HG03108 (cell line): Measurements from ENCODE around the gene POLA1.
"Not testable (repeated sequence)": the region's sequence is repeated elsewhere in the genome, so short reads cannot be mapped to it uniquely, and the experiment has no call there.

Experiments
- ATAC-seq: cut with Tn5 transposase; IDR thresholded peaks from one replicate; pipeline ENCODE4 v1.9.1; 2021; ENCODE audit warnings: moderate library complexity; ENCODE audit not compliant: unreplicated experiment

POLA1 gene

GRCh38 chrX:24789047-24789446, 95.3 kb downstream of the POLA1 start:
- no peak for ATAC-seq

- ATAC-seq: no peak
Measured at GRCh38 chrX:24790166-24790565, 96.4 kb downstream of the POLA1 start.

DNA sequence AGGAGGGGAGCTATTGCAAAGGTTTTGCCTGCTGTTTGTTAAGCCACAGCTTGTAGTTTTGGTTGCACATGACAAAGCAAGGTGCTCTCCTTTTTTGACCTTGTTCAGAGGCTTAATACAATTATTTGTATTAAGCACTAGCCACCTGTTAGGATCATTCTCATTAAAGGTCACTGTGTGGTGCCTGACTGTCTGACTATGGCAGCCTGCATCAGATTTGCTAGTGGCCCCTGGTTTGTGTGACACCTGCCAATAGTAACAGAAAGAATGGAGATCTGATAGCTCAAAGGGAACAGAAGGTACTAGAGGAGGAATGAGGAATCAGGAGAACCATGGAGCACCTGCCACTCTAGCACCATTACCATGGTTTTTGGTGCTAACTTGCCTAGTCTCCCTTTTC, 102.5 kb downstream of the POLA1 start:
- no peak for ATAC-seq

DNA sequence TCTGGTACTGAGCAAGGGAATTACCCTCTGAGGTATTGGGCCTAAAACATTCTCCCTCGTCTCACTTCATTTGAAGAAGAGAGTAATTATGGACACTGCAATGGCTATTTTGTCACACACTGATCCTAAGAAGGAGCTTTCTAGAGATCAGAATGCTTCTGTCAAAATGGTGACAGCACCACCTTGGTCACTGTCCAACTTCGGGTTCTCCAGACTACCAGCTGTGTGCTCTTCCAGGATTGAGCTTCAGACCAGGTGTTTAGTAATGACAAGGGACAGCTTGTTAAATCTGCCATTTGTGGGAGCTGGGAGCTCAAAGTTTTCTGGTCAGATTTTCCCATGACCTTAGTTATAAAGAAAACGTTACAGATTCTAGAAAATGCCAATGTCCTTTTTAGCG, 105.4 kb downstream of the POLA1 start:
- ATAC-seq: no peak

GRCh38 chrX:24799565-24799964, 105.8 kb downstream of the POLA1 start:
- no peak for ATAC-seq

DNA sequence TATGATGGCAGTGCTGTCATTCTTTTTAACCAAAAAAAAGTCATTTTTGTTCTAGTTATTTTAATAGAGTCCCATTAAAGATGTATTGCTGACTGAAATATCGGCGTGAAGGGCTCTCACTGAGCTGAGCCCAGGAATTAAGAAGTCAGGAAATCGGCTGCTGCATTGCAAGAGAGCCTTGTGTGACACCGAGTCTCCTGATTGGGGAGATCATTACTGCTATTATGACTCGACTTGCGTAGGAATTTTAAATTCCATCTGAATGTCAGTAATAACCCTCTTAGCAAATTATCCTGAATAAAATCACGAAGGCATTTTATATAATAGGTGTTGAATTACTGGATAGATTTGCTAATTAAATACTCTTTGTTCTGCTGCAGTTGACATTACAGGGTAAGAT, 111.5 kb downstream of the POLA1 start:
- no peak for ATAC-seq

GRCh38 chrX:24819807-24820206, 126.1 kb downstream of the POLA1 start:
- ATAC-seq: not testable (repeated sequence)

DNA sequence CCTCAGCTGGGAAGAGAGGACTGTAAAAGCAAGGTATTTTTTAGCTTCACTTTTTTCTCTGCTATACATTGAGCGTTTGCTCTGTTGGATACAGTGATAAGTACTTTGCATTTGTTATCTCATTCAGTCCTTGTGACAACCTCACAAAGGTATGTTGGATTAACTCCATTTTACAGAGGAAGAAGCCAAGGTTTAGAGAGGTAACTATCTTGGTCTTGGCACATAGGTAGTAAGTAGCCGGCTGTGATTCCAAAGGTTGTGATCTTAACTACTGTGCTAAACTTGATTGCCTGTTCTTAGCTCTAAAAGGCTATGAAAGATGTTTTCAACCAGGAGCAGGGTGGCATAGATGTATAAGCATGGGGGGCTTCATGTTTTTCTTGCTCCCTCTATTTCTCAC, 134.4 kb downstream of the POLA1 start:
- no peak for ATAC-seq

DNA sequence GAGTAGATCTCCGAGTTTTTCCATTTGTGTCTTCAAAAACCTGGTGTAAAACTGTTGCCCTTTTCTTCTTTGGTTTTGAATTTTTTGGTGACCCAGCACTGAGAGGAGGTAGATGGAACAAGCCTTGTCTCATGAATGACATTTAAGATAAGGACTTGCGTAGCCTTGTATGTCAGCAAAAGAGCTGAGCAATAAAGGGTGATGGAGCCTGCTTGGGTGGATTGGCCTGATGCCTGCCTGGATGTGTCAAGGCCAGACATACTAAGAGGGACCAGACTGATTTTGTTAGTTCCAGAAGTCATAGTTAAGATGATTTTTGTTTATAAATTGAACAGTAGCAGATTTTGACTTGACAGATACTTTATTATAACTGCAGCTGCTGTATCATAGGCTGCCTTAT, 134.9 kb downstream of the POLA1 start:
- no peak for ATAC-seq

DNA sequence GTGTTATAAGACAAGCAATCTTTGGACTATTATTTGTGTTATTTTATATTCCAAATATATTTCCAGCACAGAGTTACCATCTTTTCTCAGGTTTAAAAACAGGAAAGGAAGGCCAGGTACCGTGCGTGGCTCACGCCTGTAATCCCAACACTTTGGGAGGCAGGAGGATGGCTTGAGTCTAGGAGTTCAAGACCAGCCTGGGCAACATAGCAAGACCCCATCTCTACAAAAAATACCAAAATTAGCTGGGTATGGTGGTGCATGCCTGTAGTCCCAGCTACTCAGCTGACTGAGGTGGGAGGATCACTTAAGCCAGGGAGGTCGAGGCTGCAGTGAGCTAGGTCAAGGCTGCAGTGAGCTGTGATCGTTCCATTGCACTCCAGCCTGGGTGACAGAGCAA, 140.0 kb downstream of the POLA1 start:
- ATAC-seq: no peak

- no peak for ATAC-seq
Measured at GRCh38 chrX:24837966-24838365, 144.2 kb downstream of the POLA1 start.

- ATAC-seq: no peak
Measured at GRCh38 chrX:24838629-24839028, 144.9 kb downstream of the POLA1 start.

DNA sequence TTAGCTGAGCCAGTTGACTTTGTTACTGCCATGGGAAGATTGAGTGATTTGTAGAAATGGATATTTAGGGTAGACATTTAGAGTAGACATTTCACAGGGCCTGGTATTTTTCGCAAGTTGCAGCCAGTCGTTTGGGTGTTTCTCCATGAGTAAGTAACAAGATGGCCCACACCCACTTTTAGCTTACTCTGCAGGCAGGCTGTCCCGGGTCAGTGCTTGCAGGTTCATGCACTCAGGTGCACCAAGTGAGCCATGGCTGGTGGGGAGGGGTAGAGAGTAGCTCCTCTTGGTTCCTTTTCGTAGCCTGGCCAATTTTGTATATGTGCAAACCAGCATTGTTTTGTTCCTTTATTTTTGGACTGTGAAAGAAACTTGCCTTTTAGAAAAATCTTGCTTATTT, 145.6 kb downstream of the POLA1 start:
- ATAC-seq: no peak

DNA sequence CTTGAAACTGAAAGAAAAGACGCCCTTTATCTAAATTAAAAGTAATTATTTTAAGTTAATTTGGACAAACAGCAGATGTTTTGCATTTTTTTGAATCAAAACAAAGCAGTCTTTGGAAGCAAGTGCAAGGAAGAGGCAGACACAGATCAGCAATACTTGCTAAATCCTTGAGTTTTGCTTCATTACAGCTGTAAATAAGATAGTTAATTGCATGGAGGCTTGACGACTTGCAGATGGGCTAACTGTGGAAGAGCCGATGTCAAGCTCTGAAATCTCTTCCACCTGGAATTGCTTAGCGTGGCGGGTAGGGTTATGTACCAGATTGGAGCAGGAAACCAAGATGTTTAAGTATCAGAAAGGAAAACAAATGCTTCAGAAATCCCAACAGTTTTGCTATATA, 148.8 kb downstream of the POLA1 start:
- ATAC-seq: no peak

DNA sequence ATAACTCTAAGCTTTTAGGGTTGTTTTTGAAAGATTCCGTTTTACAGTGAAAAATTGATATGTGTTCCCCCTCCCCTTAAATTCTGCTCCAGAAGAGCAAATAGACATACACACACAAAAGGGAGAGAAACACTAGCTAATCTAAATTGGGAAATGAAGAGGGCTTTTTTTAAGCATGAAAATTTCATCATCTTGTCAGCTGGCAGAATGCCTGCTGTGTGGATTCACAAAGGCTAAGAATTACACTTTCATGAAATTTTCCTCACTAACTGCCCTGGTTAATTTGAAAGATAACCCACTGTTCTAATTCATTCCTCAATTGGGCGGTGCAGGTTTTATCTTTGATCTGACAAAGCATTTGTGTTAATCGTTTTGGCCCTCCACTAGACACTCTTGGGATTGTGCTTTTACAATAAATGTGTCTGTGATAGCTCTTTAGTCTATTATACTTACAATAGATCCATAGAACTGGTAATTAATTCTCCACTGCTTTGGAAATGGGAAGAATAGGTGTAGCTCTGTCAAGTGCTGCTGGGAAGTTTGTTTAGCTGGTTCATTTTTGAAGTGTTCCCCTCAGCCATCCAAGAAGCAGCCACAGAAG, 152.9 kb downstream of the POLA1 start:
- no peak for ATAC-seq

DNA sequence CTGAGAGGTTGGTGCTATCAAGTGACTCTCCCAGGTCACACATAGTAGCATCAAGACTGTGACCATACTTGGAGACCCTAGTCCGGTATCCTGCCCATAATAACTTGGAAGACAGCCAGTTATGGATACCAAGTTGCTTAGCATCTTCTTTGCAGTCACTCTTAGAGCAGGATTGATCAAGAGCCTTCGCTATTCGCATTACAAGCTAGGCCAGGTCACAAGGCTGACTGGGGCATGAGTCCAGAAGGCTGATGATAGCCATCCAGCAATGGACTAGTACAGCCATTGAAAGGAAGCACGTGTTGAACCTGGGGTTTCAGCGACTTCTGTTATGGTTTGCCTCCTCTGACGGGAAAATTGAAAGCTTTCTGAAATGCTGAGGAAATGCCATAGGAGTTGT, 157.6 kb downstream of the POLA1 start:
- no peak for ATAC-seq

GRCh38 chrX:24851780-24852179, 158.1 kb downstream of the POLA1 start:
- ATAC-seq: no peak

- no peak for ATAC-seq
Measured at GRCh38 chrX:24858004-24858746, 164.5 kb downstream of the POLA1 start.

DNA sequence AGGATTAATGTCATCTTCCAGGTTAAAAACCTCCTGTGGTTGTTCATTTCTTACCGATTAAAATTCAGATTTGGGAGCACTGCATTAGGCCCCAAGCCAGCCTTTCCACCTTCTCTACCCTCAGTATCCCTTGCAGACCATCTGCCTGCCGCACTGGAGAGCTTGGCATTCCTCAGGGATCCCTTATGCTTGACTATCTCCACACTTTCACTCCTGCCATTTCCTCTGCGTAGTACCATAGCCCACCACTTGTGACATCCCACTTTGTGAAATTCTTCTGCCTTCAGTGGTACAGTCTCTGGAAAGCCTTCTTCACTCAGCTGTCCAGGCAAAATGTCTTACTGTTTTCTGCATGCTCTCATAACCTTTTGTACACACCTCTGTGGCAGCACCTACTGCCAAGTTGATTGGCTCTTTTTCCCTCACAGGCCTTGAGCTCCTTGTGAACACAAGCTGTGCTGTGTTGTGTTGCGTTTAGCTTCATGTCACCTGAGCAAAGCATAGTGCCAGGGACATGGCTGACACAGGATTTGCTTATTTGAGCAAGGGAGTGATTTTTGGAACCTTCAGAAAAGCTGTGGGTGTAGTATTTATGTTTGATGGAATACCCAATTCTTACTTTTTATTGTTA, 165.6 kb downstream of the POLA1 start:
- ATAC-seq: no peak

GRCh38 chrX:24860140-24860539, 166.4 kb downstream of the POLA1 start:
- ATAC-seq: no peak

DNA sequence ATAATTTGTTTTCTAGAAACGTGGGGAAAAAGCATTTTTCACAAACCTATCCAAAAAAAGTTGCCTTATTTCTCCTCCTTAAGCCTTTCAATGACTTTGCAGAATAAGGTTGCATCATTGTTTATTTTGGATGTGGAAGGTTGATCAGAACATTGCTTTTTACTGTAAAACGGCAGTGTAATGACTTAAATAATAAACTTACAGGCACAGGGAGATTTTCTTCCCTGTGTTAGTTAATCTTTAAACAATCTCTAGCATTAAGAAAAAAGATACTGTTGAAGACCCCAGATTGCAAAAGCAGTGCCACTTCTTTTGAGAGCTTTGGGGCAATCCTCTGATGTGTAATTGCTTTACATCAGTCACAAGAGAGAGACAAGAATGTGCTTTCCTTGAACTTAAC, 168.6 kb downstream of the POLA1 start:
- ATAC-seq: no peak

DNA sequence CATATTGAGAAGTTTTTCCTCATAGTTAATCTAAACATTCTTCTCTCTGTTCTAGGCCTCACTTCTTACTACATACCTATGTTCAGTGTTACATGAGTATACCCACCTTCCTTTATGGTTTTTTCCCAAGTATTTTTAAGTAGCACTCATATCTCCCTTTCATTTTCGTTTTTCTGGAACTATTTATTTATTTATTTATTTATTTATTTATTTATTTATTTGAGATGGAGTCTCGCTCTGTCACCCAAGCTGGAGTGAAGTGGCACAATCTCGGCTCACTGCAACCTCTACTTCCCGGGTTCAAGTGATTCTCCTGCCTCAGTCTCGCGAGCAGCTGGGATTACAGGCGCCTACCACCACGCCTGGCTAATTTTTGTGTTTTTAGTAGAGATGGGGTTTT, 170.1 kb downstream of the POLA1 start:
- ATAC-seq: not testable (repeated sequence)
